Astrocyte (in vitro differentiated cells and primary cell): ENCODE measurements around the gene ZNF280C.

ENCODE experiments used
- CTCF ChIP-seq: IDR thresholded peaks from 2 replicates; pipeline ENCODE4 v1.5.1; 2011; ENCODE audit warnings: low read depth, mild to moderate bottlenecking, inconsistent platforms, low read length, moderate library complexity; ENCODE audit not compliant: insufficient read depth
- EZH2 ChIP-seq: IDR thresholded peaks from 2 replicates; pipeline ENCODE4 v1.6.1; 2012; ENCODE audit warnings: mild to moderate bottlenecking, low read length, inconsistent platforms; ENCODE audit not compliant: insufficient read depth

- no peak for TF ChIP-seq CTCF
- TF ChIP-seq EZH2: no peak
Measured at GRCh38 chrX:130261296-130261893, 7.3 kb downstream of the ZNF280C start.
